Hepatocyte (in vitro differentiated cells): ENCODE measurements around the gene SLC10A1. TPM values are rescaled to one million over a fixed set of nuclear protein-coding genes. Genes with fewer than 3 reads are reported as not detected.
A peak's percentile ranks its signal among the peaks of the same experiment; 100 is the strongest.

Experiments used
- DNase-seq: peaks from one replicate; pipeline ENCODE4 v3.0.0-alpha.2; 2016; ENCODE audit warnings: low spot score
- H2AFZ ChIP-seq: fragments of 200-600 bp; sonication (generic); 2 replicates; pipeline ENCODE4 v1.6.0; 2016; ENCODE audit warnings: antibody characterized with exemption, mild to moderate bottlenecking
- H3K27ac ChIP-seq: fragments of 200-600 bp; sonication (generic); 2 replicates; pipeline ENCODE4 v1.5.1; 2016; ENCODE audit warnings: mild to moderate bottlenecking
- H3K27me3 ChIP-seq: fragments of 200-600 bp; sonication (generic); 2 replicates; pipeline ENCODE4 v1.6.1; 2016
- H3K36me3 ChIP-seq: fragments of 200-600 bp; sonication (generic); replicated peaks from 2 replicates; pipeline ENCODE4 v1.5.1; 2016; ENCODE audit warnings: low read depth; ENCODE audit not compliant: insufficient read depth
- H3K4me1 ChIP-seq: fragments of 200-600 bp; sonication (generic); 2 replicates; pipeline ENCODE4 v1.5.1; 2016; ENCODE audit warnings: mild to moderate bottlenecking, moderate library complexity; ENCODE audit not compliant: insufficient read depth
- H3K4me2 ChIP-seq: fragments of 200-600 bp; sonication (generic); 2 replicates; pipeline ENCODE4 v1.6.0; 2016
- H3K4me3 ChIP-seq: fragments of 200-600 bp; sonication (generic); 2 replicates; pipeline ENCODE4 v1.5.1; 2016; ENCODE audit warnings: mild to moderate bottlenecking
- H3K79me2 ChIP-seq: fragments of 200-600 bp; sonication (generic); 2 replicates; pipeline ENCODE4 v1.6.0; 2017; ENCODE audit warnings: mild to moderate bottlenecking
- H3K9me2 ChIP-seq: fragments of 200-600 bp; sonication (generic); replicated peaks from 2 replicates; pipeline ENCODE4 v1.6.0; 2017; ENCODE audit warnings: mild to moderate bottlenecking; ENCODE audit not compliant: insufficient read depth
- H3K9me3 ChIP-seq: fragments of 200-600 bp; sonication (generic); 2 replicates; pipeline ENCODE4 v1.5.1; 2016; ENCODE audit warnings: low read depth, mild to moderate bottlenecking
- H4K20me1 ChIP-seq: fragments of 200-600 bp; sonication (generic); 2 replicates; pipeline ENCODE4 v1.6.0; 2016; ENCODE audit warnings: mild to moderate bottlenecking; ENCODE audit not compliant: insufficient read depth, poor library complexity, severe bottlenecking
- EZH2 ChIP-seq: fragments of 200-600 bp; sonication (generic); IDR thresholded peaks from 2 replicates; pipeline ENCODE4 v1.6.1; 2016; ENCODE audit warnings: antibody characterized with exemption, mild to moderate bottlenecking, borderline replicate concordance
- EZH2phosphoT487 ChIP-seq: fragments of 200-600 bp; sonication (generic); IDR thresholded peaks from one replicate; pipeline ENCODE4 v1.6.1; 2018; ENCODE audit warnings: antibody characterized with exemption, mild to moderate bottlenecking, low read depth, moderate library complexity; ENCODE audit not compliant: unreplicated experiment, severe bottlenecking
- WGBS: methylation state at CpG from one replicate; pipeline ENCODE4 v1.1.6; 2016; ENCODE audit warnings: low lambda C conversion rate; ENCODE audit errors: missing lambda C conversion rate; 5-methylcytosine and 5-hydroxymethylcytosine counted together
- polyA plus RNA-seq: library from polyadenylated mRNA; unstranded; fragments of >200 nt; fragmentation: Nextera tagmentation; extraction: Ambion mirVana; gene quantifications from 2 replicates; pipeline ENCODE4 v1.2.1, GENCODE V29; 2016
- total RNA-seq: library from RNA; depleted of rRNA; stranded (reverse); fragments of >200 nt; gene quantifications from 2 replicates; pipeline ENCODE4 v1.2.3, GENCODE V29; 2014
- TF ChIP-seq, protein P1 (sequence below): fragments of 200-600 bp; sonication (generic); IDR thresholded peaks from 2 replicates; pipeline ENCODE4 v1.5.1; 2016; ENCODE audit warnings: antibody characterized with exemption, mild to moderate bottlenecking; ENCODE audit not compliant: poor library complexity

SLC10A1 gene
- total and polyA plus RNA-seq, 2 experiments from 2014 or later, result 2.9 to 3.0 TPM

DNA sequence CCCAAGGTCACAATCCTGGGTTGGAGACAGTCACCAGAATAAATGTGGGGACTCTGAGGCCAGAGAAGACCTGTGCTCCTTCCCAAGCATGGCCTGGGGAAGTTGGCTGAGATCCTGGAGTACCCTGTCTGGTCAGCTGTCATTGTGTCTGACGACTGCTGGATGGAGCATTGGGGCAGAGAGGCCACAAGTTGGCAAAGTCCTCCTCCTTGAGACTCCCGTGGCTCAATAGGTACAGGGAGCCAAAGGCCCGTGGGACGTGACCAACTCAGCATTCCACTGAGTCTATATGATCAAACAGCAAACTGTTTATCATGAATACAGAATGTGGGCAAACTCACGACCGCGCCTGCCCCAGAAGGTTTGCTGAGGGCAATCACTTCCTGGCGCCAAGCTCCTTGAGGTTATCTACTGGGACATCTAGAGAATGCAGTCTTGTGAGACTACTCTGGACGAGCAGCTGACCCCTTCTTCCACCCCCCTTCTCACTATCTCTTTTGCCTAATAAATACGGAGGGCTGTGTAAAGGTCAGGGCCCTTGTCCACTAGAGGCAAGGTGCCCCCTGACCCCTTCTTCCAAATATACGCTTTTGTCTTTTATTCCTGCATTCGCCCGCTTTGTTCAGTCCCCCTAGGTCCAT lies 14.3 kb upstream of the SLC10A1 start:
- no peak overlapping the region for H2AFZ ChIP-seq

DNA sequence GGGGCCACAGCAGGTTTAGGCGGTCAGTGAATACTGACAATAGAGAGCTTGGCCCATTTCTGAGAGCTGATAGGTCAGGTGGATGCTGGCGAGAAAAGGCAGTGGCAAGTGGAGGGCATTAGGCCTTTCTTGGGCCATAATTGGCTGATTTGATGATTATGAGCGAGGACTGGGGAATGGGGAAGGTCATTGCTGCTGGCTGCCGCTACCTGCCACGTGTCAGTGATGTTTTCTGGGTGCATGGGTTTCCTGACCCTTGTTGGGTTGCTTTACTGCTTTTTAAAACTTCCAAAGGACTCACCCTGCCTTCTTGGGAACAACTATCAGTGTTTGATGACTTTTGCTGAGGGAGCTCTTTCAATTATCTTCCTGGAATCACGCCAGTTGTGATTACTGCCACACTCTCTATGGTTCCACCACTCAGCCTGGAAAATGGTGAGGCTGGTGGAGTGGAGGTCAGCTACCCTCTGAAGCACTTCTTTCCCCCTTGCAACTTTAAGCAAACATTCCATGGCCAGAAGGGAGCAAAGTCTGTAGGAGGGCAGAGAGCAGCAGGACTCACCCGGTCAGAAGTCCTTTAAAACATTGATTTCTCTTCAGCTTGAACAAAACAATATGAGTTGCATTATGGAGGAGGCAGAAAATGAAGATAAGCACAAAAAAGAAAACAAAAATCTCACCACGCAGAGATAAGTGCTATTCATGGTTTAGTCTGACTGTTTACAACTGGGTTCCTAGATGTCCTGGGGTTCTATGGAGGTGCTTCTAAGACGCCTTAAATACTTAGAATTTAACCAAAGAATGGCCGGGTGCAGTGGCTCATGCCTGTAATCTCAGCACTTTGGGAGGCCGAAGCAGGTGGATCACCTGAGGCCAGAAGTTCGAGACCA lies 12.1 kb upstream of the SLC10A1 start:
- Histone ChIP-seq H3K36me3 (no peaks in the 10 kb centered on the region), H3K4me2 (no peak overlapping the region), H3K4me3 (no peak overlapping the region), H3K79me2 (no peaks in the 10 kb centered on the region), H3K27ac (peak overlapping the region; percentile 68), H3K27me3 (no peaks in the 10 kb centered on the region), H3K9me2 (no peaks in the 10 kb centered on the region), H3K9me3 (no peaks in the 10 kb centered on the region), H4K20me1 (no peaks in the 10 kb centered on the region), H2AFZ (no peak overlapping the region), H3K4me1 (no peaks in the 10 kb centered on the region)
- TF ChIP-seq EZH2 (no peak), EZH2phosphoT487 (no peak)
- TF ChIP-seq, protein P1, sequence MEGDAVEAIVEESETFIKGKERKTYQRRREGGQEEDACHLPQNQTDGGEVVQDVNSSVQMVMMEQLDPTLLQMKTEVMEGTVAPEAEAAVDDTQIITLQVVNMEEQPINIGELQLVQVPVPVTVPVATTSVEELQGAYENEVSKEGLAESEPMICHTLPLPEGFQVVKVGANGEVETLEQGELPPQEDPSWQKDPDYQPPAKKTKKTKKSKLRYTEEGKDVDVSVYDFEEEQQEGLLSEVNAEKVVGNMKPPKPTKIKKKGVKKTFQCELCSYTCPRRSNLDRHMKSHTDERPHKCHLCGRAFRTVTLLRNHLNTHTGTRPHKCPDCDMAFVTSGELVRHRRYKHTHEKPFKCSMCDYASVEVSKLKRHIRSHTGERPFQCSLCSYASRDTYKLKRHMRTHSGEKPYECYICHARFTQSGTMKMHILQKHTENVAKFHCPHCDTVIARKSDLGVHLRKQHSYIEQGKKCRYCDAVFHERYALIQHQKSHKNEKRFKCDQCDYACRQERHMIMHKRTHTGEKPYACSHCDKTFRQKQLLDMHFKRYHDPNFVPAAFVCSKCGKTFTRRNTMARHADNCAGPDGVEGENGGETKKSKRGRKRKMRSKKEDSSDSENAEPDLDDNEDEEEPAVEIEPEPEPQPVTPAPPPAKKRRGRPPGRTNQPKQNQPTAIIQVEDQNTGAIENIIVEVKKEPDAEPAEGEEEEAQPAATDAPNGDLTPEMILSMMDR, result no peak
- peak; percentile 51 for DNase-seq
- 74% methylated on average over 12 of the region's 12 CpGs for WGBS

More for the DNA sequence above, 14.3 kb upstream of the SLC10A1 start:
- Histone ChIP-seq H3K27ac (no peak overlapping the region), H3K4me1 (no peaks in the 10 kb centered on the region), H3K4me3 (no peak overlapping the region), H3K79me2 (no peaks in the 10 kb centered on the region), H3K9me2 (no peaks in the 10 kb centered on the region), H3K36me3 (no peaks in the 10 kb centered on the region), H4K20me1 (no peaks in the 10 kb centered on the region), H3K9me3 (no peaks in the 10 kb centered on the region), H3K27me3 (no peaks in the 10 kb centered on the region), H3K4me2 (no peak overlapping the region)
- TF ChIP-seq EZH2phosphoT487, result no peak
- no peak for TF ChIP-seq EZH2
- TF ChIP-seq, protein P1, result no peak
- 80% methylated on average over 13 of the region's 13 CpGs for WGBS
- DNase-seq, result no peak

DNA sequence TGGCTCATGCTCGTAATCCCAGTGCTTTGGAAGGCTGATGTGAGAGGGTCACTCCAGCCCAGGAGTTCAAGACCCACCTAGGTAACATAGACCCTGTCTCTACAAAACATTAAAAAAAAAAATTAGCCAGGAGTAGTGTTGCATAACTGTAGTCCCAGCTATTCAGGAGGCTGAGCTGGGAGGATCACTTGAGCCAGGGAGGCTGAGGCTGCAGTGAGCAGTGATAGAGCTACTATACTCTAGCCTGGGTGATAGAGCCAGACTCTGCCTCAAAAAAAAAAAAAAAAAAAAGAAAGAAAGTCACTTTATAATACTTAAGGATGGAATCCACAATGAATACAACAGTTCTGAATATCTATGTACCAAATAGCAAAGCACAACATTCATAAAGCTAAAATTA lies 10.2 kb upstream of the SLC10A1 start:
- Histone ChIP-seq H3K36me3 (no peaks in the 10 kb centered on the region), H3K79me2 (no peaks in the 10 kb centered on the region), H3K9me2 (no peaks in the 10 kb centered on the region), H4K20me1 (no peaks in the 10 kb centered on the region), H3K27ac (no peak overlapping the region), H3K9me3 (no peaks in the 10 kb centered on the region), H3K4me3 (no peak overlapping the region), H3K4me2 (no peak overlapping the region), H3K4me1 (no peaks in the 10 kb centered on the region), H3K27me3 (no peaks in the 10 kb centered on the region), H2AFZ (no peak overlapping the region)
- 90% methylated on average over 1 of the region's 1 CpG for WGBS
- DNase-seq, result no peak
- no peak for TF ChIP-seq EZH2phosphoT487
- no peak for TF ChIP-seq EZH2
- TF ChIP-seq, protein P1, result no peak
